Gastroesophageal sphincter (tissue), 4 donors: Measurements from ENCODE around the gene TTN. TPM values are rescaled to one million over a fixed set of nuclear protein-coding genes. Genes with fewer than 3 reads are reported as not detected.
"Not testable (repeated sequence)": the region's sequence is repeated elsewhere in the genome, so short reads cannot be mapped to it uniquely, and the experiment has no call there.

Experiments
- ATAC-seq: fragments of 150-250 bp; one replicate; pipeline ENCODE4 v1.9.1; 2016; ENCODE audit warnings: mild to moderate bottlenecking, moderate library complexity
- H3K27ac ChIP-seq, 4 donors: fragments of 200-600 bp; sonication (generic) in 3 of 4; 1 replicate in 3 of 4; 2 replicates in 1 of 4; pipeline ENCODE4 v1.5.1; 2016 to 2019
- H3K27me3 ChIP-seq: fragments of 200-600 bp; sonication (generic); one replicate; pipeline ENCODE4 v1.5.1; 2019
- H3K36me3 ChIP-seq, 2 donors: fragments of 200-600 bp; sonication (generic); one replicate each; pipeline ENCODE4 v1.5.1; 2019; ENCODE audit warnings: control low read depth in 1 of 2
- H3K4me1 ChIP-seq, 3 donors: fragments of 200-600 bp; sonication (generic); 1 replicate in 2 of 3; 2 replicates in 1 of 3; pipeline ENCODE4 v1.5.1; 2016 to 2019; ENCODE audit warnings: control low read depth in 2 of 3
- H3K4me3 ChIP-seq, 2 donors: fragments of 200-600 bp; sonication (generic); one replicate each; pipeline ENCODE4 v1.5.1; 2019; ENCODE audit warnings: mild to moderate bottlenecking in 1 of 2, moderate library complexity in 1 of 2
- H3K9me3 ChIP-seq, 3 donors: fragments of 200-600 bp; sonication (generic); one replicate each; pipeline ENCODE4 v1.5.1; 2017 to 2019; ENCODE audit warnings: control low read depth in 2 of 3
- CTCF ChIP-seq, 4 experiments: fragments of 200-600 bp in 2 of 4; fragments of 450-650 bp in 2 of 4; sonication (generic) in 1 of 4; IDR thresholded peaks; one replicate each; pipeline ENCODE4 v1.5.1; 2017 to 2019; ENCODE audit warnings: antibody characterized with exemption in 4 of 4, mild to moderate bottlenecking in 2 of 4, moderate library complexity in 2 of 4
- EP300 ChIP-seq: sonication (generic); formaldehyde crosslinking; IDR thresholded peaks from one replicate; pipeline ENCODE4 v1.6.1; 2017; ENCODE audit warnings: antibody characterized with exemption, mild to moderate bottlenecking
- POLR2A ChIP-seq, 2 donors: fragments of 450-650 bp; IDR thresholded peaks; one replicate each; pipeline ENCODE4 v1.6.1; 2017; ENCODE audit warnings: antibody characterized with exemption in 2 of 2, mild to moderate bottlenecking in 2 of 2, moderate library complexity in 1 of 2
- POLR2AphosphoS5 ChIP-seq: sonication (generic); formaldehyde crosslinking; IDR thresholded peaks from one replicate; pipeline ENCODE4 v1.6.1; 2017; ENCODE audit warnings: antibody characterized with exemption
- WGBS, 2 donors: methylation state at CpG; one replicate each; pipeline ENCODE4 v1.1.5; 2018; ENCODE audit warnings: low coverage in 1 of 2; 5-methylcytosine and 5-hydroxymethylcytosine counted together
- total RNA-seq, 4 donors: library from RNA; depleted of rRNA; stranded (reverse); fragments of >200 nt; gene quantifications; one replicate each; pipeline ENCODE4 v1.1.0, GENCODE V29; 2016

The TTN gene
- total RNA-seq, 4 donors from 2014 or later: 5.0 to 12.8 (median 8.3) TPM

GRCh38 chr2:178677599-178677998 lies 129.6 kb downstream of the TTN start:
- TF ChIP-seq POLR2AphosphoS5: no peak
- no peak for TF ChIP-seq EP300
- no peak for TF ChIP-seq POLR2A (IDR thresholded peaks at IDR 0.05)
- TF ChIP-seq CTCF (IDR thresholded peaks at IDR 0.05): no peak
- H3K27me3 ChIP-seq: no peaks in the 10 kb centered on the region
- no peak for ATAC-seq
- H3K27ac ChIP-seq: no peak overlapping the region
- no peak overlapping the region for H3K4me3 ChIP-seq
- no peaks in the 10 kb centered on the region for H3K36me3 ChIP-seq
- H3K4me1 ChIP-seq: no peaks in the 10 kb centered on the region
- WGBS, 2 donors: 50 to 69% methylated on average over 2 of the region's 2 CpGs
- H3K9me3 ChIP-seq: no peaks in the 10 kb centered on the region

DNA sequence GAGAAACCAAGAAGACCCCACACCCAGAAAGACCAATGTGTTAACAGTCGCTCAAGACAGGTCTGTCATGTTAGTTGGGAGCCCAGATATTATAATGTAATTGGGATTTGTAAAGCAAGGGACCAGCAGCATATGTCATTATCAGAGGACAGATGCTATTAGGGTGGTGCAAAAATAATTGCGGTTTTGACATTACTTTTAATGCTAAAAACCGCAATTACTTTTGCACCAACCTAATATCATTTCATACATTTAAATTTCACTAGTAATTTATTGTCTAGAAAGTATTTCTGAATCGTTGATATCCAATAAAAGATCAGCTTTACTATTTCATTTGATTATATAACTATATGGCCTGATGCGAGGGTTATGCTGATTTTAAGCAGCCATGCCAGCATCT lies 131.2 kb downstream of the TTN start:
- H3K4me3 ChIP-seq: no peak overlapping the region
- no peak for TF ChIP-seq EP300
- TF ChIP-seq POLR2A (IDR thresholded peaks at IDR 0.05): no peak
- no peak for TF ChIP-seq CTCF (IDR thresholded peaks at IDR 0.05)
- TF ChIP-seq POLR2AphosphoS5: no peak
- no peak overlapping the region for H3K27ac ChIP-seq
- WGBS, 2 donors: 91 to 98% methylated on average over 5 of the region's 5 CpGs
- H3K27me3 ChIP-seq: no peaks in the 10 kb centered on the region
- no peak for ATAC-seq
- no peaks in the 10 kb centered on the region for H3K9me3 ChIP-seq
- H3K4me1 ChIP-seq: no peaks in the 10 kb centered on the region
- H3K36me3 ChIP-seq: no peaks in the 10 kb centered on the region

GRCh38 chr2:178674122-178674521 lies 133.1 kb downstream of the TTN start:
- Histone ChIP-seq H3K4me1 (no peaks in the 10 kb centered on the region), H3K4me3 (no peak overlapping the region), H3K9me3 (no peaks in the 10 kb centered on the region), H3K36me3 (no peaks in the 10 kb centered on the region), H3K27ac (no peak overlapping the region), H3K27me3 (no peaks in the 10 kb centered on the region)
- WGBS, 2 donors: 86 to 87% methylated on average over 4 of the region's 4 CpGs
- ATAC-seq: no peak
- TF ChIP-seq CTCF (IDR thresholded peaks at IDR 0.05): no peak
- no peak for TF ChIP-seq EP300

DNA sequence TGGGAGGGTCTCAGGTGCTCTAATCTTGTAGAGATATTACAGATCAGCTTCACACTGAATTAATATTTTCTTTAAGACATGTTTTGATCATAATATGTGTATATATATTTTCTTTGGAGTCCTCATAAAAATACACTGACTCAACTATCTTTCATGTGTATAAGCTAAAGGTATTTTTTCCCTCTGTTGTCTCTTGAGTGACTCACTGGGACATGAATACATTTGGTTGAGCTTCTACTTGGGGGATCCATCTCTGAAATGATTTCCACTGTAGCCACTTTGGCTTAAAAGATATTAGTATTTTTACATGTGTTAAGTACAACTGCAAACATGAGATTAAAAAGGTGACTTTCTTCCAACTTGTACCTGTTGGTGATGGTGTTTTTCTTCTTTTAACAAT lies 140.8 kb downstream of the TTN start:
- H3K4me1 ChIP-seq: no peaks in the 10 kb centered on the region
- H3K27me3 ChIP-seq: no peaks in the 10 kb centered on the region
- no peak overlapping the region for H3K4me3 ChIP-seq
- no peak for ATAC-seq
- H3K9me3 ChIP-seq: no peaks in the 10 kb centered on the region
- H3K36me3 ChIP-seq: no peaks in the 10 kb centered on the region
- no peak overlapping the region for H3K27ac ChIP-seq
- TF ChIP-seq EP300 (no peak), POLR2AphosphoS5 (no peak), CTCF (IDR thresholded peaks at IDR 0.05) (no peak), POLR2A (IDR thresholded peaks at IDR 0.05) (no peak)

GRCh38 chr2:178658480-178658879 lies 148.7 kb downstream of the TTN start:
- WGBS, 2 donors: no CpG with 5 or more reads among the region's 8 CpGs

GRCh38 chr2:178650554-178650953 lies 156.7 kb downstream of the TTN start:
- H3K4me3 ChIP-seq: no peak overlapping the region
- WGBS, 2 donors: 31 to 36% methylated on average over 5 of the region's 5 CpGs
- H3K36me3 ChIP-seq: peaks cover 0 to 2% of the 10 kb centered on the region in 2 donors
- TF ChIP-seq POLR2A (IDR thresholded peaks at IDR 0.05) (no peak), CTCF (IDR thresholded peaks at IDR 0.05) (no peak), POLR2AphosphoS5 (no peak), EP300 (no peak)
- no peak for ATAC-seq
- no peaks in the 10 kb centered on the region for H3K4me1 ChIP-seq
- no peaks in the 10 kb centered on the region for H3K9me3 ChIP-seq
- no peaks in the 10 kb centered on the region for H3K27me3 ChIP-seq
- H3K27ac ChIP-seq: no peak overlapping the region

More at GRCh38 chr2:178658480-178658879, 148.7 kb downstream of the TTN start:
- not testable (repeated sequence) for ATAC-seq, H3K4me1 ChIP-seq, H3K36me3 ChIP-seq, H3K4me3 ChIP-seq, H3K9me3 ChIP-seq, H3K27me3 ChIP-seq, H3K27ac ChIP-seq
